HFFc6 (cell line): Measurements from ENCODE around the gene ZNF264. TPM values are rescaled to one million over a fixed set of nuclear protein-coding genes. Genes with fewer than 3 reads are reported as not detected.
"Not testable (repeated sequence)": the region's sequence is repeated elsewhere in the genome, so short reads cannot be mapped to it uniquely, and the experiment has no call there.

Experiments used
- DNase-seq: peaks from one replicate; pipeline ENCODE4 v3.0.0-alpha.2; 2018
- H3K27ac Mint-ChIP-seq: 2 replicates; pipeline ENCODE4 v1.8.0; 2020; ENCODE audit warnings: mild to moderate bottlenecking, mixed read lengths
- H3K27me3 Mint-ChIP-seq: 2 replicates; pipeline ENCODE4 v1.8.0; 2021; ENCODE audit warnings: mild to moderate bottlenecking, moderate library complexity, mixed read lengths; ENCODE audit not compliant: insufficient read depth
- H3K36me3 Mint-ChIP-seq: 2 replicates; pipeline ENCODE4 v1.8.0; 2021; ENCODE audit warnings: low read depth, mixed read lengths
- H3K4me1 Mint-ChIP-seq: 2 replicates; pipeline ENCODE4 v1.8.0; 2020; ENCODE audit warnings: low read depth, mixed read lengths
- H3K4me3 Mint-ChIP-seq: 2 replicates; pipeline ENCODE4 v1.8.0; 2020; ENCODE audit warnings: mild to moderate bottlenecking, moderate library complexity, mixed read lengths
- H3K9me3 Mint-ChIP-seq: 2 replicates; pipeline ENCODE4 v1.8.0; 2020; ENCODE audit warnings: mild to moderate bottlenecking, mixed read lengths
- CTCF ChIP-seq: fragments of 200-600 bp; sonication (generic); IDR thresholded peaks from 2 replicates; pipeline ENCODE4 v1.5.0; 2021; ENCODE audit warnings: antibody characterized with exemption, mild to moderate bottlenecking
- total RNA-seq, 6 experiments: library from RNA; stranded (reverse); fragmentation: NEBNext Ultra II Directional; extraction: Animal tissue kit (Norgen Biotek cat#: 25700); gene quantifications; 2 replicates in 1 of 6; 3 replicates in 5 of 6; pipeline ENCODE4 v1.2.3, GENCODE V29; 2021

Gene ZNF264
- total RNA-seq, 6 experiments from 2014 or later = 20.1 to 23.1 (median 22.6) TPM

GRCh38 chr19:57245066-57245465 is 53.8 kb downstream of the ZNF264 start:
- Mint-ChIP-seq H3K4me1 (peaks cover 15% of the 10 kb centered on the region), H3K27me3 (peaks cover 3% of the 10 kb centered on the region), H3K4me3 (no peak overlapping the region), H3K27ac (no peak overlapping the region), H3K36me3 (peaks cover 33% of the 10 kb centered on the region), H3K9me3 (no peaks in the 10 kb centered on the region)
- no peak for DNase-seq
- no peak for TF ChIP-seq CTCF

GRCh38 chr19:57245959-57246358 is 54.7 kb downstream of the ZNF264 start:
- DNase-seq = no peak
- H3K27ac Mint-ChIP-seq = no peak overlapping the region
- H3K36me3 Mint-ChIP-seq = peaks cover 40% of the 10 kb centered on the region
- no peak overlapping the region for H3K4me3 Mint-ChIP-seq
- peaks cover 12% of the 10 kb centered on the region for H3K4me1 Mint-ChIP-seq
- peaks cover 2% of the 10 kb centered on the region; the same call in 1 of the 2 replicates for H3K27me3 Mint-ChIP-seq
- no peak for TF ChIP-seq CTCF
- no peaks in the 10 kb centered on the region for H3K9me3 Mint-ChIP-seq

GRCh38 chr19:57248646-57249045 is 57.3 kb downstream of the ZNF264 start:
- DNase-seq = no peak
- Mint-ChIP-seq H3K27me3 (peaks cover 2% of the 10 kb centered on the region; the same call in 1 of the 2 replicates), H3K4me1 (peaks cover 7% of the 10 kb centered on the region; the same call in 1 of the 2 replicates), H3K27ac (no peak overlapping the region), H3K36me3 (peaks cover 63% of the 10 kb centered on the region), H3K9me3 (no peaks in the 10 kb centered on the region), H3K4me3 (no peak overlapping the region)
- no peak for TF ChIP-seq CTCF

- Mint-ChIP-seq H3K4me3 (no peak overlapping the region), H3K27me3 (peaks cover 2% of the 10 kb centered on the region; the same call in 1 of the 2 replicates), H3K27ac (no peak overlapping the region), H3K36me3 (peaks cover 70% of the 10 kb centered on the region), H3K9me3 (no peaks in the 10 kb centered on the region), H3K4me1 (peaks cover 10% of the 10 kb centered on the region; the same call in 1 of the 2 replicates)
- TF ChIP-seq CTCF = no peak
- DNase-seq = no peak
These were observed 58.0 kb downstream of the ZNF264 start for GRCh38 chr19:57249329-57249728.

- H3K9me3 Mint-ChIP-seq, H3K27ac Mint-ChIP-seq, H3K4me1 Mint-ChIP-seq, H3K4me3 Mint-ChIP-seq, H3K27me3 Mint-ChIP-seq, DNase-seq: not testable (repeated sequence)
- H3K36me3 Mint-ChIP-seq = peaks cover 59% of the 10 kb centered on the region
These were observed 62.5 kb downstream of the ZNF264 start for GRCh38 chr19:57253767-57254166.

- no peak for TF ChIP-seq CTCF
- Mint-ChIP-seq H3K4me1 (peaks cover 4% of the 10 kb centered on the region; the same call in 1 of the 2 replicates), H3K4me3 (no peak overlapping the region), H3K27ac (no peak overlapping the region), H3K9me3 (no peaks in the 10 kb centered on the region), H3K27me3 (no peaks in the 10 kb centered on the region), H3K36me3 (peaks cover 50% of the 10 kb centered on the region)
- no peak for DNase-seq
These were observed 70.7 kb downstream of the ZNF264 start for GRCh38 chr19:57262044-57262443.
